Astrocyte (in vitro differentiated cells and primary cell): ENCODE data around the gene APOBEC3B. TPM values are rescaled to one million over a fixed set of nuclear protein-coding genes. Genes with fewer than 3 reads are reported as not detected.

Experiments used
- DNase-seq: peaks from one replicate; pipeline ENCODE4 v3.0.0-alpha.2; 2010; ENCODE audit warnings: low read depth
- FAIRE-seq: peaks from 2 replicates; lab custom pipeline; 2011; peaks lifted over from hg19 to GRCh38; lab: Jason Lieb, UNC
- H2AFZ ChIP-seq: 2 replicates; pipeline ENCODE4 v1.6.0; 2012; ENCODE audit warnings: low read depth, low read length, inconsistent platforms
- H3K27ac ChIP-seq: 2 replicates; pipeline ENCODE4 v1.5.1; 2011; ENCODE audit warnings: low read depth, low read length, inconsistent platforms
- H3K27me3 ChIP-seq: 2 replicates; pipeline ENCODE4 v1.6.0; 2011; ENCODE audit warnings: low read length, inconsistent platforms; ENCODE audit not compliant: insufficient read depth
- H3K36me3 ChIP-seq: 2 replicates; pipeline ENCODE4 v1.5.1; 2011; ENCODE audit warnings: low read length, inconsistent platforms; ENCODE audit not compliant: insufficient read depth
- H3K4me1 ChIP-seq: 2 replicates; pipeline ENCODE4 v1.5.1; 2011; ENCODE audit warnings: low read length, inconsistent platforms; ENCODE audit not compliant: insufficient read depth
- H3K4me2 ChIP-seq: 2 replicates; pipeline ENCODE4 v1.6.0; 2012; ENCODE audit warnings: low read length, inconsistent platforms
- H3K4me3 ChIP-seq: 2 replicates; pipeline ENCODE4 v1.5.1; 2011; ENCODE audit warnings: low read depth, mild to moderate bottlenecking, low read length, inconsistent platforms; ENCODE audit not compliant: insufficient read depth
- H3K79me2 ChIP-seq: 2 replicates; pipeline ENCODE4 v1.6.0; 2012; ENCODE audit warnings: mild to moderate bottlenecking, low read length, inconsistent platforms; ENCODE audit not compliant: insufficient read depth
- H3K9ac ChIP-seq: 2 replicates; pipeline ENCODE4 v1.6.0; 2012; ENCODE audit warnings: mild to moderate bottlenecking, low read length, inconsistent platforms
- H3K9me3 ChIP-seq: 2 replicates; pipeline ENCODE4 v1.5.1; 2012; ENCODE audit warnings: low read depth, mild to moderate bottlenecking, low read length, inconsistent platforms; ENCODE audit not compliant: insufficient read depth
- H4K20me1 ChIP-seq: 2 replicates; pipeline ENCODE4 v1.6.0; 2012; ENCODE audit warnings: low read length, inconsistent platforms; ENCODE audit not compliant: insufficient read depth
- H3K27ac Mint-ChIP-seq: one replicate; pipeline ENCODE4 v1.8.0; 2021; ENCODE audit warnings: mild to moderate bottlenecking, mixed read lengths; ENCODE audit not compliant: unreplicated experiment
- H3K27me3 Mint-ChIP-seq: one replicate; pipeline ENCODE4 v1.8.0; 2021; ENCODE audit warnings: low read depth, mixed read lengths; ENCODE audit not compliant: unreplicated experiment
- H3K36me3 Mint-ChIP-seq: one replicate; pipeline ENCODE4 v1.8.0; 2021; ENCODE audit warnings: low read depth, mixed read lengths; ENCODE audit not compliant: unreplicated experiment
- H3K4me1 Mint-ChIP-seq: one replicate; pipeline ENCODE4 v1.8.0; 2021; ENCODE audit warnings: low read depth, mixed read lengths; ENCODE audit not compliant: unreplicated experiment
- H3K4me3 Mint-ChIP-seq: one replicate; pipeline ENCODE4 v1.8.0; 2021; ENCODE audit warnings: mild to moderate bottlenecking, moderate library complexity, mixed read lengths; ENCODE audit not compliant: unreplicated experiment
- H3K9me3 Mint-ChIP-seq: one replicate; pipeline ENCODE4 v1.8.0; 2021; ENCODE audit warnings: mild to moderate bottlenecking, mixed read lengths; ENCODE audit not compliant: unreplicated experiment
- CTCF ChIP-seq: IDR thresholded peaks from 2 replicates; pipeline ENCODE4 v1.5.1; 2011; ENCODE audit warnings: low read depth, mild to moderate bottlenecking, inconsistent platforms, low read length, moderate library complexity; ENCODE audit not compliant: insufficient read depth
- EZH2 ChIP-seq: IDR thresholded peaks from 2 replicates; pipeline ENCODE4 v1.6.1; 2012; ENCODE audit warnings: mild to moderate bottlenecking, low read length, inconsistent platforms; ENCODE audit not compliant: insufficient read depth
- total RNA-seq: library from RNA; stranded (reverse); gene quantifications from 2 replicates; pipeline ENCODE4 v1.2.1, GENCODE V29; 2021

The APOBEC3B gene
- total RNA-seq, 1 donor from 2014 or later, result 3.0 TPM

DNA sequence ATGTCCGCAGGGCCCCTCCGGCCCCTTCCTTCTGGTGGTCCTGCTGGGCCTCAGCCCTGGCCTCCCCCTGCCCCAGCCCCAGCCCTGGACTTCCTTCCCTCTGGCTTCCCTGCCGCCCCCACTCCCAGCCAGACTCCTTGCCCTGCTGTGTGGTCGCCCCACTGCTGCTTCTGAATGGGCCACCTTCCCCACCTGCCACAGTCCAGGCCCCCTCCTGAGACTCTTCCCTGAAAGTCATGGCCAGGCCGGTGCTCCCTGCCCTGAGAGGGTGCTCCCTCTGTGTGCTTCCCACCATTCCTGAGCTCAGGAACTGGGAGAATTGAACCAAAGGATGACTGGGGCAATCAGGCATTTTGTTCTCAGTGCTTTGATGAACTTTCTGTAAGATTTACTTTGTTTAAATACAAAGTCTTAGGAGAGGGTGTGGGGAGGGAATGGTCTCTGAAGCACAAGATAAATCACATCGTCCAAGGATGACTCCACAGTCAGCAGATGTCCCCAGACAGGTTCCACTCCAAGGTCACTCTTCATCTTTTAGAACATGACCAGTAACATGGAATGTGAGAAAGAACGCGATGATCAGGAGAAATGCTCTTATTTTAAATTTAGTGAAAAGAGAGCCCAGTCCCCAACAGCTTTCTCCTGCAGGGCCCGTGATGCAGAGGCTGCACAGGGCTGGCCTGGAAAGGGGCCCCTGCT, 39.6 kb downstream of the APOBEC3B start:
- Histone ChIP-seq H3K27me3 (no peaks in the 10 kb centered on the region), H3K4me2 (peak overlapping the region; percentile 68), H2AFZ (no peak overlapping the region), H3K36me3 (no peaks in the 10 kb centered on the region), H3K4me1 (peaks cover 6% of the 10 kb centered on the region), H3K27ac (no peak overlapping the region), H3K9me3 (no peaks in the 10 kb centered on the region), H3K79me2 (peaks cover under 1% of the 10 kb centered on the region), H4K20me1 (no peaks in the 10 kb centered on the region), H3K4me3 (no peak overlapping the region), H3K9ac (no peak overlapping the region)
- DNase-seq (no peak), FAIRE-seq (no peak)
- Mint-ChIP-seq H3K36me3 (peaks cover 10% of the 10 kb centered on the region), H3K27ac (peak overlapping the region; percentile 66), H3K4me3 (peak overlapping the region; percentile 54), H3K4me1 (peaks cover 9% of the 10 kb centered on the region), H3K27me3 (peaks cover 2% of the 10 kb centered on the region), H3K9me3 (no peaks in the 10 kb centered on the region)
- no peak for TF ChIP-seq EZH2
- no peak for TF ChIP-seq CTCF

GRCh38 chr22:39024519-39025308, 42.6 kb downstream of the APOBEC3B start:
- H3K9me3 Mint-ChIP-seq, result no peaks in the 10 kb centered on the region
- no peaks in the 10 kb centered on the region for H4K20me1 ChIP-seq
- no peak overlapping the region for H3K4me3 Mint-ChIP-seq
- H3K4me1 ChIP-seq, result peaks cover 6% of the 10 kb centered on the region
- FAIRE-seq, result no peak
- H3K27me3 ChIP-seq, result no peaks in the 10 kb centered on the region
- H3K36me3 ChIP-seq, result no peaks in the 10 kb centered on the region
- H3K79me2 ChIP-seq, result no peaks in the 10 kb centered on the region
- H3K27ac ChIP-seq, result no peak overlapping the region
- peaks cover 9% of the 10 kb centered on the region for H3K4me1 Mint-ChIP-seq
- H2AFZ ChIP-seq, result no peak overlapping the region
- no peak for DNase-seq
- no peak overlapping the region for H3K4me2 ChIP-seq
- no peak overlapping the region for H3K9ac ChIP-seq
- peaks cover 7% of the 10 kb centered on the region for H3K36me3 Mint-ChIP-seq
- H3K27me3 Mint-ChIP-seq, result peaks cover 5% of the 10 kb centered on the region
- no peaks in the 10 kb centered on the region for H3K9me3 ChIP-seq
- H3K27ac Mint-ChIP-seq, result no peak overlapping the region
- H3K4me3 ChIP-seq, result no peak overlapping the region
- TF ChIP-seq EZH2 (no peak), CTCF (no peak)
